IMR-90 (cell line): Measurements from ENCODE around the gene TOGARAM1. TPM values are rescaled to one million over a fixed set of nuclear protein-coding genes. Genes with fewer than 3 reads are reported as not detected.

Experiments
- ATAC-seq: fragments of 200-7000 bp; cut with Tn5 transposase; 2 replicates; pipeline ENCODE4 v1.9.1; 2020; ENCODE audit warnings: low read depth, mild to moderate bottlenecking, moderate library complexity
- BruUV-seq: library from RNA; stranded (reverse); fragments of 400-500 nt; replicated peaks from 2 replicates; lab custom pipeline; 2021; lab: Mats Ljungman, UMichigan
- CTCF ChIA-PET: fragments of 300-600 bp; formaldehyde crosslinking; extraction: SDS; loops from one replicate; lab custom pipeline; 2021; ENCODE audit warnings: antibody characterized with exemption; lab: Yijun Ruan, JAX
- POLR2A ChIA-PET: fragments of 300-600 bp; sonication (Branson Sonifier 250); formaldehyde crosslinking; loops from one replicate; lab custom pipeline; 2022; ENCODE audit warnings: antibody characterized with exemption; ENCODE audit not compliant: unreplicated experiment; lab: Charles Lee
- DNase-seq: peaks from one replicate; pipeline ENCODE4 v3.0.0; 2013
- H2AFZ ChIP-seq: replicated peaks from 2 replicates; pipeline ENCODE3; 2013; ENCODE audit warnings: low read length, mild to moderate bottlenecking; ENCODE audit not compliant: poor library complexity
- H2AK5ac ChIP-seq: 2 replicates; pipeline ENCODE4 v1.6.1; 2013; ENCODE audit warnings: low read depth, low read length, inconsistent platforms
- H2AK9ac ChIP-seq: replicated peaks from 2 replicates; pipeline ENCODE3; 2013; ENCODE audit warnings: mild to moderate bottlenecking, low read depth, low read length, moderate library complexity; ENCODE audit not compliant: poor library complexity
- H2BK120ac ChIP-seq: 2 replicates; pipeline ENCODE4 v1.6.1; 2013; ENCODE audit warnings: low read depth, low read length, inconsistent platforms
- H2BK15ac ChIP-seq: 3 replicates; pipeline ENCODE4 v1.6.1; 2013; ENCODE audit warnings: low read depth, low read length, inconsistent platforms
- H2BK20ac ChIP-seq: 2 replicates; pipeline ENCODE4 v1.6.1; 2013; ENCODE audit warnings: low read depth, mild to moderate bottlenecking, inconsistent platforms, low read length, moderate library complexity
- H2BK5ac ChIP-seq: 2 replicates; pipeline ENCODE4 v1.6.1; 2013; ENCODE audit warnings: mild to moderate bottlenecking, low read depth, low read length, inconsistent platforms; ENCODE audit not compliant: poor library complexity, severe bottlenecking
- H3K14ac ChIP-seq: replicated peaks from 2 replicates; pipeline ENCODE4 v1.6.1; 2013; ENCODE audit warnings: low read depth, low read length, inconsistent platforms
- H3K18ac ChIP-seq: 2 replicates; pipeline ENCODE4 v1.6.1; 2013; ENCODE audit warnings: low read depth, low read length, control low read depth
- H3K23ac ChIP-seq: 2 replicates; pipeline ENCODE4 v1.6.1; 2013; ENCODE audit warnings: low read depth, low read length, inconsistent platforms
- H3K27ac ChIP-seq: 2 replicates; pipeline ENCODE4 v1.5.1; 2013; ENCODE audit warnings: mild to moderate bottlenecking, control low read depth, low read length; ENCODE audit not compliant: insufficient read depth
- H3K27me3 ChIP-seq: 2 replicates; pipeline ENCODE4 v1.6.1; 2013; ENCODE audit warnings: low read length; ENCODE audit not compliant: control insufficient read depth, insufficient read depth
- H3K36me3 ChIP-seq: 2 replicates; pipeline ENCODE4 v1.6.1; 2013; ENCODE audit warnings: low read length, mixed read lengths; ENCODE audit not compliant: control insufficient read depth, insufficient read depth
- H3K4ac ChIP-seq: 2 replicates; pipeline ENCODE4 v1.6.1; 2013; ENCODE audit warnings: low read depth, low read length, inconsistent platforms
- H3K4me1 ChIP-seq: 2 replicates; pipeline ENCODE4 v1.6.1; 2013; ENCODE audit warnings: low read length, mixed read lengths; ENCODE audit not compliant: control insufficient read depth, insufficient read depth
- H3K4me2 ChIP-seq: 2 replicates; pipeline ENCODE4 v1.6.1; 2013; ENCODE audit warnings: low read depth, mild to moderate bottlenecking, control low read depth, low read length, moderate library complexity
- H3K4me3 ChIP-seq: 2 replicates; pipeline ENCODE4 v1.5.1; 2013; ENCODE audit warnings: low read depth, mild to moderate bottlenecking, control low read depth, low read length, moderate library complexity; ENCODE audit not compliant: insufficient read depth
- H3K56ac ChIP-seq: 2 replicates; pipeline ENCODE4 v1.6.1; 2013; ENCODE audit warnings: low read length, inconsistent platforms; ENCODE audit not compliant: insufficient read depth; ENCODE audit errors: extremely low read depth
- H3K79me1 ChIP-seq, 2 experiments: 2 replicates each; pipeline ENCODE4 v1.6.1; 2013; ENCODE audit warnings: low read length in 2 of 2, inconsistent platforms in 1 of 2, low read depth in 1 of 2
- H3K9ac ChIP-seq: 2 replicates; pipeline ENCODE4 v1.6.1; 2013; ENCODE audit warnings: low read depth, low read length, control low read depth
- H3K9me1 ChIP-seq: 2 replicates; pipeline ENCODE4 v1.6.1; 2013; ENCODE audit warnings: low read length, inconsistent platforms; ENCODE audit not compliant: insufficient read depth
- H3K9me3 ChIP-seq: 2 replicates; pipeline ENCODE4 v1.6.1; 2013; ENCODE audit warnings: low read length; ENCODE audit not compliant: control insufficient read depth, insufficient read depth
- H4K20me1 ChIP-seq: 2 replicates; pipeline ENCODE4 v1.6.1; 2013; ENCODE audit warnings: low read length, inconsistent platforms; ENCODE audit not compliant: insufficient read depth
- H4K5ac ChIP-seq: 2 replicates; pipeline ENCODE4 v1.6.1; 2013; ENCODE audit warnings: mild to moderate bottlenecking, low read depth, low read length, control low read depth
- H4K8ac ChIP-seq, 2 experiments: 2 replicates each; pipeline ENCODE4 v1.6.1; 2013; ENCODE audit warnings: low read depth in 2 of 2, low read length in 2 of 2, control low read depth in 1 of 2, inconsistent platforms in 1 of 2
- H4K91ac ChIP-seq: 2 replicates; pipeline ENCODE4 v1.6.1; 2013; ENCODE audit warnings: low read depth, low read length, inconsistent platforms; ENCODE audit not compliant: insufficient read depth
- BHLHE40 ChIP-seq: fragments of 150-350 bp; IDR thresholded peaks from 2 replicates; pipeline ENCODE4 v1.6.1; 2016; ENCODE audit warnings: mild to moderate bottlenecking, low read depth, low read length
- CTCF ChIP-seq: conservative IDR thresholded peaks from 2 replicates; pipeline ENCODE4 v1.5.1; 2012; ENCODE audit warnings: mild to moderate bottlenecking, low read depth, low read length, improper control_type of control experiment
- FOS ChIP-seq: fragments of 150-350 bp; IDR thresholded peaks from 2 replicates; pipeline ENCODE4 v1.6.1; 2016; ENCODE audit warnings: low read depth, low read length
- RAD21 ChIP-seq: IDR thresholded peaks from 2 replicates; pipeline ENCODE4 v1.6.1; 2012; ENCODE audit warnings: low read length, improper control_type of control experiment
- RFX5 ChIP-seq: IDR thresholded peaks from 2 replicates; pipeline ENCODE4 v1.8.0; 2012; ENCODE audit warnings: low read depth, mild to moderate bottlenecking, low read length, moderate library complexity
- USF2 ChIP-seq: fragments of 150-350 bp; IDR thresholded peaks from 2 replicates; pipeline ENCODE4 v1.6.1; 2017; ENCODE audit warnings: mild to moderate bottlenecking, antibody characterized with exemption, low read length, low read depth
- dilution Hi-C: fragments of 300-500 bp; cut with HindIII; formaldehyde crosslinking; loops from one replicate; pipeline ENCODE4 v1.14.3; 2018; ENCODE audit warnings: low sequenced_read_pairs; ENCODE audit not compliant: unreplicated experiment
- in situ Hi-C: fragments of 300-500 bp; cut with MboI; formaldehyde crosslinking; loops from 3 replicates; pipeline ENCODE4 v1.14.3; 2019; ENCODE audit warnings: low sequenced_read_pairs, inconsistent platforms, mixed read lengths
- intact Hi-C: fragments of 100-400 bp; cut with micrococcal nuclease; formaldehyde crosslinking; loops from 2 replicates; pipeline ENCODE4 v1.10.0; 2022
- polyA plus RNA-seq, 3 experiments: library from polyadenylated mRNA; depleted of rRNA; stranded (reverse); fragments of >200 nt; gene quantifications; 2 replicates each; pipeline ENCODE4 v1.2.3, GENCODE V29; 2012; ENCODE audit warnings: low replicate concordance in 1 of 3
- total RNA-seq: library from RNA; depleted of rRNA; stranded (reverse); fragments of >200 nt; gene quantifications from 2 replicates; pipeline ENCODE4 v1.2.3, GENCODE V29; 2012

TOGARAM1 gene
- total and polyA plus RNA-seq, 2 of the 4 experiments (the other 2 are of a cell fraction) = 3.1 to 13.4 TPM

GRCh38 chr14:45034730-45035129, 72.7 kb downstream of the TOGARAM1 start:
- dilution Hi-C loops = no loop called here
- H3K9me1 ChIP-seq = no peaks in the 10 kb centered on the region
- H3K36me3 ChIP-seq = peaks cover 9% of the 10 kb centered on the region
- no peak overlapping the region for H3K14ac ChIP-seq
- H4K5ac ChIP-seq = no peak overlapping the region
- no peaks in the 10 kb centered on the region for H4K20me1 ChIP-seq
- no peak overlapping the region for H3K27ac ChIP-seq
- no peak overlapping the region for H3K9ac ChIP-seq
- in situ Hi-C loops = no loop called here
- TF ChIP-seq RAD21 (no peak), CTCF (no peak), FOS (no peak), USF2 (no peak), BHLHE40 (no peak), RFX5 (no peak)
- no peaks in the 10 kb centered on the region for H3K4me1 ChIP-seq
- H2BK15ac ChIP-seq = no peak overlapping the region
- ChIA-PET CTCF (no interaction called here), POLR2A (no interaction called here)
- H3K4ac ChIP-seq = no peak overlapping the region
- H2BK5ac ChIP-seq = no peak overlapping the region
- H3K23ac ChIP-seq = no peak overlapping the region
- H3K18ac ChIP-seq = no peak overlapping the region
- intact Hi-C loops = no loop called here
- H2AK9ac ChIP-seq = no peak overlapping the region
- no peak overlapping the region for H2AK5ac ChIP-seq
- no peak for DNase-seq
- H2BK20ac ChIP-seq = no peak overlapping the region
- no peak overlapping the region for H4K8ac ChIP-seq
- no peak overlapping the region for H2AFZ ChIP-seq
- BruUV-seq = no TSS peak
- no peak overlapping the region for H2BK120ac ChIP-seq
- H3K4me2 ChIP-seq = no peak overlapping the region
- H3K79me1 ChIP-seq = no peaks in the 10 kb centered on the region
- no peaks in the 10 kb centered on the region for H3K27me3 ChIP-seq
- H3K9me3 ChIP-seq = no peaks in the 10 kb centered on the region
- no peak overlapping the region for H3K56ac ChIP-seq
- no peak overlapping the region for H4K91ac ChIP-seq
- no peak overlapping the region for H3K4me3 ChIP-seq
- no peak for ATAC-seq
